ENCODE results near the gene VEGFC.

Gene VEGFC

GRCh38 chr4:176671532-176671931, 121.2 kb downstream of the VEGFC start:
- no peak for DNase-seq

GRCh38 chr4:176668324-176668723, 124.4 kb downstream of the VEGFC start:
- DNase-seq = no peak

GRCh38 chr4:176664964-176665363, 127.8 kb downstream of the VEGFC start:
- no peak for DNase-seq

- no peak for DNase-seq
Observed at GRCh38 chr4:176660561-176660960, 132.2 kb downstream of the VEGFC start.

GRCh38 chr4:176656108-176656507, 136.6 kb downstream of the VEGFC start:
- no peak for DNase-seq

- DNase-seq = no peak
Observed at GRCh38 chr4:176654565-176655216, 138.0 kb downstream of the VEGFC start.

- DNase-seq = no peak
Observed at GRCh38 chr4:176653401-176654220, 139.1 kb downstream of the VEGFC start.

GRCh38 chr4:176646311-176646710, 146.4 kb downstream of the VEGFC start:
- no peak for DNase-seq

- DNase-seq = no peak
Observed at GRCh38 chr4:176645246-176645960, 147.3 kb downstream of the VEGFC start.

GRCh38 chr4:176642472-176642871, 150.2 kb downstream of the VEGFC start:
- no peak for DNase-seq

GRCh38 chr4:176641237-176641636, 151.5 kb downstream of the VEGFC start:
- no peak for DNase-seq

GRCh38 chr4:176638992-176639391, 153.7 kb downstream of the VEGFC start:
- DNase-seq = no peak

GRCh38 chr4:176636292-176636691, 156.4 kb downstream of the VEGFC start:
- no peak for DNase-seq

GRCh38 chr4:176635372-176636261, 157.1 kb downstream of the VEGFC start:
- no peak for DNase-seq

Measured in midbrain (tissue), 1 donor.